Omental fat pad (tissue), 4 donors: ENCODE results near the gene PHPT1. TPM values are rescaled to one million over a fixed set of nuclear protein-coding genes. Genes with fewer than 3 reads are reported as not detected.
"Not testable (repeated sequence)": the region's sequence is repeated elsewhere in the genome, so short reads cannot be mapped to it uniquely, and the experiment has no call there.

Experiments used
- ATAC-seq: fragments of 150-250 bp; one replicate; pipeline ENCODE4 v1.9.1; 2016; ENCODE audit warnings: mild to moderate bottlenecking, moderate library complexity; ENCODE audit not compliant: low FRiP score
- DNase-seq: peaks from one replicate; pipeline ENCODE4 v3.0.0-alpha.2; 2019; ENCODE audit warnings: low spot score
- total RNA-seq, 4 donors: library from RNA; depleted of rRNA; stranded (reverse); fragments of >200 nt; gene quantifications; one replicate each; pipeline ENCODE4 v1.1.0, GENCODE V29; 2016
- TF ChIP-seq, protein P1 (sequence below), 3 donors: fragments of 450-650 bp; IDR thresholded peaks; one replicate each; pipeline ENCODE4 v1.5.1; 2016 to 2017; ENCODE audit warnings: antibody characterized with exemption in 3 of 3, mild to moderate bottlenecking in 3 of 3, moderate library complexity in 2 of 3

Gene PHPT1
- total RNA-seq, 4 donors from 2014 or later, result 27.1 to 53.9 (median 40.9) TPM

DNA sequence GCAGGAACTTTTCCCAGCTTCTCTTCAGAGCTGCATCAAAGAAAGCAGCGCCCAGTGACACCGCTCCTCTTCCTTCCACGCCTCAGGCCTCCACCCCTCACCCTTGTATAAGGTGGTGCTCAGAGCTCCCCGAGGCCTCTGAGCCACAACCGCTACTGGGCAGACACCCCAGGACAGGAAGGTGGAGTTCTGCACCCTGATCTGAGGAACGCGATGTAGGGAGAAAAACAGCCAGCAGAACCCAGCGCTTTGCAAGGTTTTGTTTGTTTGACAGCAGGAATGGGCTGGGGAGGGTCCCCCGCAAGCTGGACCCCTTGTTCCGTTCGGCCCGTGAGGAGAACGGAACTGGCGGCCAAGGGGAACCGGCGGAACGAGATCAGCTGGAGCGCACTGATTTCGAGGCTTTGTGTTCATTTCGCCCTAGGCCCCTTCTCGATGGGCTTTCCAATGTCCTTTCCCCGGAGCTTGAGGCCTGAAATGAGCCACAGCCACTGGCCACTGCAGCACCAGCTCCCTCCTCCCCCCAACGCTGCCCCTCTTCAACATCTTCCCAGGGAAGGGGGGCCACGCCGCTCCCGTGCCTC, 12.8 kb downstream of the PHPT1 start:
- no peak for ATAC-seq
- TF ChIP-seq, protein P1, sequence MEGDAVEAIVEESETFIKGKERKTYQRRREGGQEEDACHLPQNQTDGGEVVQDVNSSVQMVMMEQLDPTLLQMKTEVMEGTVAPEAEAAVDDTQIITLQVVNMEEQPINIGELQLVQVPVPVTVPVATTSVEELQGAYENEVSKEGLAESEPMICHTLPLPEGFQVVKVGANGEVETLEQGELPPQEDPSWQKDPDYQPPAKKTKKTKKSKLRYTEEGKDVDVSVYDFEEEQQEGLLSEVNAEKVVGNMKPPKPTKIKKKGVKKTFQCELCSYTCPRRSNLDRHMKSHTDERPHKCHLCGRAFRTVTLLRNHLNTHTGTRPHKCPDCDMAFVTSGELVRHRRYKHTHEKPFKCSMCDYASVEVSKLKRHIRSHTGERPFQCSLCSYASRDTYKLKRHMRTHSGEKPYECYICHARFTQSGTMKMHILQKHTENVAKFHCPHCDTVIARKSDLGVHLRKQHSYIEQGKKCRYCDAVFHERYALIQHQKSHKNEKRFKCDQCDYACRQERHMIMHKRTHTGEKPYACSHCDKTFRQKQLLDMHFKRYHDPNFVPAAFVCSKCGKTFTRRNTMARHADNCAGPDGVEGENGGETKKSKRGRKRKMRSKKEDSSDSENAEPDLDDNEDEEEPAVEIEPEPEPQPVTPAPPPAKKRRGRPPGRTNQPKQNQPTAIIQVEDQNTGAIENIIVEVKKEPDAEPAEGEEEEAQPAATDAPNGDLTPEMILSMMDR (IDR thresholded peaks at IDR 0.05), result no peak

DNA sequence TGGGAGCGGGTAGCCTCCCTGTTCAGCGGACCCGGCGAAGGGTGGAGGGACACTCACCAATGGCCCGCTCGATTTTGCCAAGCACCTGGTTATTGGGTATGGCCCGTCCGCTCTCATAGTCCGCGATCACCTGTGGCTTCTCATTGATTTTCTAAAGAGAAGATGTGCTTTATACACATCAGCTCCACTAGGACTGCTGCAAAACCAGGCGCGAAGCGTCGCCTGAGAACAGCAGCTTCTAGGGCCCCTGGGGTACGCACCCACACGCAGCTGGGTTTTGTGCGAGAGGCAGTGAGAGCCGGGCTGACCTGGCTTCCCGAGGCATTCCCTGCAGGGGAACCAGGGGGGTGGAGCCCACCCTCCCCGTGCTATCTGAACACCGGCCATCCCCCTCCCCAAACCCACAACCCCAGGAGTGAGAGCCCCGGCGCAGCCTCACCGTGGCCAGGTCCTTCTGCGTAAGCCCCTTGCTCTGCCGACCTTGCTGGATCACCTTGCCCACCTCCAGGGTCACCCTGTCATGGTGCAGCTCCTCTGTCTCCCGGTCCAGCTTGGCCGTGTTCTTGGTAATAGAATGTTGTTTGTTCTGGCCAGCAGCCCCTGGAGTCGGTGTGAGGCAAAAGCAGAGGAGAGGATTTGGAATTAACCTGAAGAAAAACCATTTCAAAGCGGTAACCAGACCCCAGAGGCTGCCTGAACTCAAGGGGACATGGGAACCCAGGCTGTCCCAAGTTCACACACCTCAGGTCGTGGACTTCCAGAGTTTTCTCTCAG, 13.8 kb downstream of the PHPT1 start:
- no peak for DNase-seq
- TF ChIP-seq, protein P1 (IDR thresholded peaks at IDR 0.05), result no peak
- no peak for ATAC-seq

More for the DNA sequence above, 12.8 kb downstream of the PHPT1 start:
- no peak for DNase-seq

DNA sequence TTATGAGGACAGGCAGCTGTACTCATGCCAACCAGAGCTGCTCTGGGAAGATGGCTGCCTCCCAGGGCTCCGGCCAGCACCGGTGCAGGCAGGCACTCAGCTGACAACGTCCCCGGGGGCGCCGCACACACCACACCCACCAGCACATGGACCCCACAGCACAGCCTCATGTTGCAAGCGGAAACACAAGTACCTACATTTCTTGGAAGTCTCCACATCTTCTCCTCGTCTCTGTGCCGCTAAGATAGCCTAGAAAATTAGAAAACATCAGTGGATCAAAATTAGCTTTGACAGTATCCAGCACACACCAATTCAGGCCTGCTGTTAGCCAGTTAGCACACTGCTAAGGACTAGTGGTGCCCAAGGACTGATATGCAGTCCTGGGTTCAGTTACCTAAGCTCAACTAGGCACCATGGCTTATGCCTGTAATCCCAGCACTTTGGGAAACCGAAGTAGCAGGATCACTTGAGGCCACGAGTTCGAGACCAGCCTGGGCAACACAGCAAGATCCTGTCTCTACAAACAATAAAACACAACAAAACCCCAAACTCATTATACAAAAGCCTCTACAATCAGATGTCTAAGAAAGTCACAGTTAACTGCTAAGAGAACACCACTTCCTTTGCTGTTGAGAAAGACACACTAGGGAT, 14.5 kb downstream of the PHPT1 start:
- no peak for DNase-seq

DNA sequence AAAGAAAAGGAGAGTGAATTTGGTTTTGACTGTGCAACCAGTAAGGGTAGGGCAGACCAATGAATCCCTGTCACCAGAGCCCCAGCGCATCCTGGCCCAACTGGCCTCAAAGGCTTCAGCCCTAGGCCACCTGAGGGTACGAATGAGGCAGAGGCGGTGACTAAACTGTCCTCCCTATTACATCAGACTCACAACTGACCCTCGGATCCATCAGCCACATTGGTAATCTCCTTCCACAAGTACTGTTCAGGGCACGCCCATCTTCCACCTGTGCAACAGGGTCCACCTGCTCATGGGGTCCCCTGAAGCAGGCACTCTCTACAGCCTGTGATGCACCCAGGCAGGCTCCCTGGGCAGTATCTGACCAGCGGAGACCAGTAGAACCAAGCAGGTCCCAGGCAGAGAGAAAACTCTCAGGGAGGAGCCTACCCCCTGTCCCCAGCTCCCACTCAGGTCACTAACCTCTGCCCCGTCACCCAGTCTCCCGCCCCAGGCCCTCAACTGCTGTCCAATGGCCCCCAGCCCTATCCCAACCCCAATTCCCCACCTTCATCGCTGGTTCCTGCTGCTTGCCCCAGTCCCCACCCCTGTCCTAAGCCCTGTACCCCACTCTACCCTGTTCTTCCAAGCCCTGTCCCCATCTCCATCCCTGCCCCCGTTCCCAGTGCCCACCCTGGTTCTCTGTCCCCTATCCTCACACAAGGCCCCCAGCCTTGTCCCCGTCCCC, 16.0 kb downstream of the PHPT1 start:
- ATAC-seq, result no peak
- TF ChIP-seq, protein P1 (IDR thresholded peaks at IDR 0.05), result no peak

More for the DNA sequence above, 14.5 kb downstream of the PHPT1 start:
- TF ChIP-seq, protein P1 (IDR thresholded peaks at IDR 0.05), result no peak
- no peak for ATAC-seq

DNA sequence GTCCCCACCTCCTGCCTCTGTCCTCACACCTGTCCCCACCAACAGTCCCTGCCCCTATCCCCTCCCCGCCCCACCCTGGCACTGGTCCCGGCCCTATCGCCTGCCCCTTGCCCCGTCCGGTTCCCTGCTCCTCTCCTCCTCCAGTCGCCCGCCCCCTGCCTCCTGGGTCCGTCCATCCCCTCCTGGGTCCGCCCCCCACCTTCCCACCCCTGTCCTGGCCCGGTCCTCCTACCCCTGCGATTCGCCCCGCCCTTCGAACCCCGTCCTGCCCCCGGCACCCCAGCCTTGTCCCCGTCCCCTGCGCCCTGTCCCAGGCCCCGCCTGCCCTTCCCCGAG, 16.5 kb downstream of the PHPT1 start:
- TF ChIP-seq, protein P1 (IDR thresholded peaks at IDR 0.05), result no peak
- no peak for DNase-seq
- ATAC-seq, result no peak

More for the DNA sequence above, 16.0 kb downstream of the PHPT1 start:
- DNase-seq, result no peak

DNA sequence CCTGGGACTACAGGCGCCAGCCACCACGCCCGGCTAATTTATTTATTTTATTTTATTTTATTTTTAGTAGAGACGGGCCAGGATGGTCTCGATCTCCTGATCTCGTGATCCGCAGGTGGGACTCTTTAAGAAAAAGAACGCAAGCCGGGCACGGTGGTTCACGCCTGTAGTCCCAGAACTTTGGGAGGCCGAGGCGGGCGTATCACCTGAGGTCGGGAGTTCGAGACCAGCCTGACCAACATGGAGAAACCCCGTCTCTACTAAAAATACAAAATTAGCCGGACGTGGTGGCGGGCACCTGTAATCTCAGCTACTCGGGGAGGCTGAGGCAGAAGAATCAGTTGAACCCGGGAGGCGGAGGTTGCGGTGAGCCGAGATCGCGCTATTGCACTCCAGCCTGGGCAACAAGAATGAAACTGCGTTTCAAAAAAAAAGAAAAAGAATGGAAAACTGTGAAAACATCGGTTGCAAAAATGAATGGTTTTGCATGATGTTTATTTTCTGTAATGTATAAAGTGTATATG, 17.8 kb downstream of the PHPT1 start:
- not testable (repeated sequence) for ATAC-seq, DNase-seq

DNA sequence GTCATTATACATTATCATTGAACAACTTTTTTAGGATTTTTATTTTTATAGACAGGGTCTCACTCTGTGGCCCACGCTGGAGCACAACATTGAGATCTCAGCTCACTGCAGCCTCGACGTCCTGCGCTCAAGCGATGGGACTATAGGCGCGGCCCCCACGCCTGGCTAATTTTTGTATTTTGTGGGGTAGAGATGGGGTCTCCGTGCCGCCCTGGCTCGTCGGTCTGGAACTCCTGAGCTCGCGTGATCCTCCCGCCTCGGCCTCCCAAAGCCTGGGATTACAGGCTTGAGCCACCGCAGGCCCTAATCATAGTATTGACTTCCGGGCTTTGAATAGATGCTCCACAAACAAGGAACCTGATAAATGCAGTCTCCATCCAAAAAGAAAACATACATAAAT, 18.3 kb downstream of the PHPT1 start:
- DNase-seq (no peak), ATAC-seq (no peak)
- TF ChIP-seq, protein P1 (IDR thresholded peaks at IDR 0.05), result no peak
